NCI-H2227 treated with DMSO at 0.1 percent for 48 hours (cell line): Measurements from ENCODE around the gene BBOF1.
"Not testable (repeated sequence)": the region's sequence is repeated elsewhere in the genome, so short reads cannot be mapped to it uniquely, and the experiment has no call there.

Source experiments
- DNase-seq: peaks from one replicate; lab custom pipeline; 2025; lab: John Stamatoyannopoulos, UW

The BBOF1 gene

GRCh38 chr14:74018586-74019407 is at the start of gene BBOF1, which contains the start of gene ENTPD5:
TSS of gene BBOF1 (plus strand) at chr14:74019349. CDS start at chr14:74019479, 130 bp downstream.
TSS of gene ENTPD5 (minus strand) at chr14:74019288. CDS start at chr14:73988102, 31,186 bp downstream.
- DNase-seq = peak; percentile 78

- DNase-seq = no peak
These were observed 45.7 kb upstream of the BBOF1 start for GRCh38 chr14:73973497-73973896.

GRCh38 chr14:73976125-73976524 is 43.0 kb upstream of the BBOF1 start:
- no peak for DNase-seq

GRCh38 chr14:73977896-73978295 is 41.3 kb upstream of the BBOF1 start:
- no peak for DNase-seq

GRCh38 chr14:73988065-73988464 is 31.1 kb upstream of the BBOF1 start:
- DNase-seq = no peak

- not testable (repeated sequence) for DNase-seq
These were observed 30.5 kb upstream of the BBOF1 start for GRCh38 chr14:73988656-73989055.

GRCh38 chr14:73991092-73991491 is 28.1 kb upstream of the BBOF1 start:
- DNase-seq = no peak

GRCh38 chr14:73994926-73995325 is 24.2 kb upstream of the BBOF1 start:
- DNase-seq = not testable (repeated sequence)

GRCh38 chr14:73995977-73996378 is 23.2 kb upstream of the BBOF1 start:
- DNase-seq = no peak

- DNase-seq = no peak
These were observed 22.4 kb upstream of the BBOF1 start for GRCh38 chr14:73996731-73997107.

GRCh38 chr14:73997108-73997943 is 21.8 kb upstream of the BBOF1 start:
- DNase-seq = no peak

- DNase-seq = peak; percentile 15
These were observed 21.2 kb upstream of the BBOF1 start for GRCh38 chr14:73997944-73998447.

GRCh38 chr14:73998726-73999125 is 20.4 kb upstream of the BBOF1 start:
- DNase-seq = no peak

GRCh38 chr14:74005664-74006063 is 13.5 kb upstream of the BBOF1 start:
- DNase-seq = not testable (repeated sequence)

- DNase-seq = no peak
These were observed 10.2 kb upstream of the BBOF1 start for GRCh38 chr14:74008843-74009499.

GRCh38 chr14:74014299-74014698 is 4.8 kb upstream of the BBOF1 start:
- DNase-seq = no peak

GRCh38 chr14:74015176-74015575 is 4.0 kb upstream of the BBOF1 start:
- no peak for DNase-seq

- no peak for DNase-seq
These were observed 3.2 kb upstream of the BBOF1 start for GRCh38 chr14:74015963-74016362.

- no peak for DNase-seq
These were observed 969 bp upstream of the BBOF1 start for GRCh38 chr14:74018174-74018585.

GRCh38 chr14:74019408-74020137 is 424 bp downstream of the BBOF1 start:
- no peak for DNase-seq

GRCh38 chr14:74022346-74022745 is 3.2 kb downstream of the BBOF1 start:
- no peak for DNase-seq
